Pancreas (tissue), 10 donors: ENCODE data around the gene SERPINA1. TPM values are rescaled to one million over a fixed set of nuclear protein-coding genes. Genes with fewer than 3 reads are reported as not detected.

ENCODE experiments used
- ATAC-seq, 4 donors: fragments of 200-7000 bp; cut with Tn5 transposase; one replicate each; pipeline versions ENCODE4 v1.8.0 to v1.9.1; 2020; ENCODE audit warnings: mild to moderate bottlenecking in 4 of 4, moderate library complexity in 4 of 4
- DNase-seq, 6 donors: peaks; one replicate each; pipeline ENCODE4 v3.0.0-alpha.2; 2020
- FAIRE-seq: peaks from 2 replicates; lab custom pipeline; 2012; peaks lifted over from hg19 to GRCh38; lab: Jason Lieb, UNC
- H3K27ac ChIP-seq, 4 donors: fragments of 200-600 bp; sonication (generic); 1 replicate in 3 of 4; 2 replicates in 1 of 4; pipeline versions ENCODE4 v1.5.0 to v1.8.0; 2020
- H3K27me3 ChIP-seq, 4 donors: fragments of 200-600 bp; one replicate each; pipeline ENCODE4 v1.8.0; 2021
- H3K36me3 ChIP-seq, 3 donors: fragments of 200-600 bp; sonication (generic) in 1 of 3; one replicate each; pipeline versions ENCODE4 v1.5.0 to v1.8.0; 2020 to 2021
- H3K4me1 ChIP-seq, 3 donors: fragments of 200-600 bp; one replicate each; pipeline ENCODE4 v1.8.0; 2021
- H3K4me3 ChIP-seq, 4 donors: fragments of 200-600 bp; sonication (generic) in 2 of 4; one replicate each; pipeline versions ENCODE4 v1.5.0 to v1.8.0; 2020 to 2021
- H3K9me3 ChIP-seq, 4 donors: fragments of 200-600 bp; one replicate each; pipeline ENCODE4 v1.8.0; 2021
- CTCF ChIP-seq, 4 donors: fragments of 200-600 bp; sonication (generic) in 3 of 4; IDR thresholded peaks; one replicate each; pipeline versions ENCODE4 v1.5.0 to v1.8.0; 2021; ENCODE audit warnings: antibody characterized with exemption in 4 of 4
- WGBS, 2 donors: extraction: QIAGEN DNeasy Blood & Tissue Kit; methylation state at CpG; one replicate each; pipeline ENCODE4 v1.1.7; 2013; 5-methylcytosine and 5-hydroxymethylcytosine counted together
- intact Hi-C, 3 donors: fragments of 100-400 bp; cut with DNase I; formaldehyde crosslinking; loops; one replicate each; pipeline versions ENCODE4 v1.11.1 to v1.14.2; 2022
- polyA plus RNA-seq, 2 donors: library from polyadenylated mRNA; stranded (reverse); fragments of 200-250 nt; gene quantifications; one replicate each; pipeline ENCODE4 v1.2.3, GENCODE V29; 2013
- total RNA-seq, 6 donors: library from RNA; stranded (reverse); fragmentation: NEBNext Ultra II Directional in 4 of 6; extraction: Animal tissue kit (Norgen Biotek cat#: 25700) in 4 of 6; gene quantifications; one replicate each; pipeline versions ENCODE4 v1.2.1 to v1.2.4, GENCODE V29; 2021 to 2023
- donor health status: healthy with polysubstance abuse.
- donor health status: DM: no; HTN: no; CAD: no; lungs with moderate emphysema.
- donor health status: DM: no; HTN: no; CAD: no.
- donor health status: control.
- donor health status: control.
- donor health status: Bipolar disorder and iron deficiency.
- donor health status: DM: yes; HTN: yes; CAD: no.
- donor health status: DM: no; HTN: no; CAD: no.
- donor health status: DM: no; HTN: no; CAD: no.
- donor health status: DM: yes; HTN: yes; CAD: no.

SERPINA1 gene
- total and polyA plus RNA-seq, 8 donors: 45.0 to 328 (median 170) TPM

GRCh38 chr14:94395888-94396574 lies 7.6 kb upstream of the SERPINA1 start:
- peaks cover 6 to 21% (median 16%) of the 10 kb centered on the region in 3 donors for H3K4me1 ChIP-seq
- no peaks in the 10 kb centered on the region for H3K36me3 ChIP-seq
- no peaks in the 10 kb centered on the region for H3K9me3 ChIP-seq
- no peaks in the 10 kb centered on the region for H3K27me3 ChIP-seq
- ATAC-seq (peak; percentile 69 to 93 (median 77)), DNase-seq (peak in 2 of 6 donors; percentile 54 to 56), FAIRE-seq (no peak)
- intact Hi-C loops: no loop called here
- WGBS, 2 donors: 4 to 19% methylated on average over 5 of the region's 5 CpGs
- H3K27ac ChIP-seq: peak overlapping the region in 3 of 4 donors; percentile 64 to 77 (median 66)
- no peak overlapping the region for H3K4me3 ChIP-seq
- TF ChIP-seq CTCF (IDR thresholded peaks at IDR 0.05): no peak

GRCh38 chr14:94395282-94395887 lies 7.0 kb upstream of the SERPINA1 start:
- DNase-seq (no peak), FAIRE-seq (no peak), ATAC-seq (peak in 1 of 4 donors; percentile 3)
- H3K4me1 ChIP-seq: peaks cover 6 to 21% (median 16%) of the 10 kb centered on the region in 3 donors
- no peaks in the 10 kb centered on the region for H3K9me3 ChIP-seq
- 42 to 44% methylated on average over 4 of the region's 4 CpGs for WGBS, 2 donors
- no peaks in the 10 kb centered on the region for H3K27me3 ChIP-seq
- intact Hi-C loops: no loop called here
- H3K27ac ChIP-seq: peak overlapping the region in 2 of 4 donors; percentile 66 to 77
- H3K4me3 ChIP-seq: no peak overlapping the region
- TF ChIP-seq CTCF (IDR thresholded peaks at IDR 0.05): no peak
- H3K36me3 ChIP-seq: no peaks in the 10 kb centered on the region

- no peak for TF ChIP-seq CTCF (IDR thresholded peaks at IDR 0.05)
- H3K4me3 ChIP-seq: no peak overlapping the region
- peak overlapping the region; percentile 4 to 77 (median 44) for H3K27ac ChIP-seq
- H3K36me3 ChIP-seq: no peaks in the 10 kb centered on the region
- intact Hi-C loops: no loop called here
- DNase-seq (no peak), ATAC-seq (peak in 3 of 4 donors; percentile 5 to 49 (median 37)), FAIRE-seq (no peak)
- H3K9me3 ChIP-seq: no peaks in the 10 kb centered on the region
- 35 to 43% methylated on average over 9 of the region's 9 CpGs for WGBS, 2 donors
- H3K4me1 ChIP-seq: peaks cover 6 to 22% (median 16%) of the 10 kb centered on the region in 3 donors
- no peaks in the 10 kb centered on the region for H3K27me3 ChIP-seq
Observed at GRCh38 chr14:94394581-94395207, 6.3 kb upstream of the SERPINA1 start.

- no peak for ATAC-seq
- H3K9me3 ChIP-seq: no peaks in the 10 kb centered on the region
- H3K36me3 ChIP-seq: no peaks in the 10 kb centered on the region
- no peak for FAIRE-seq
- DNase-seq: no peak
- H3K27ac ChIP-seq: peak overlapping the region; percentile 17 to 77 (median 44)
- no peak for TF ChIP-seq CTCF (IDR thresholded peaks at IDR 0.05)
- 53 to 55% methylated on average over 8 of the region's 8 CpGs for WGBS, 2 donors
- intact Hi-C loops: no loop called here
- H3K27me3 ChIP-seq: no peaks in the 10 kb centered on the region
- peaks cover 6 to 25% (median 16%) of the 10 kb centered on the region in 3 donors for H3K4me1 ChIP-seq
- no peak overlapping the region for H3K4me3 ChIP-seq
Observed at GRCh38 chr14:94394025-94394493, 5.7 kb upstream of the SERPINA1 start.
